ENCODE results near the gene KDM4D.
"Not testable (repeated sequence)": the region's sequence is repeated elsewhere in the genome, so short reads cannot be mapped to it uniquely, and the experiment has no call there.

The KDM4D gene

DNA sequence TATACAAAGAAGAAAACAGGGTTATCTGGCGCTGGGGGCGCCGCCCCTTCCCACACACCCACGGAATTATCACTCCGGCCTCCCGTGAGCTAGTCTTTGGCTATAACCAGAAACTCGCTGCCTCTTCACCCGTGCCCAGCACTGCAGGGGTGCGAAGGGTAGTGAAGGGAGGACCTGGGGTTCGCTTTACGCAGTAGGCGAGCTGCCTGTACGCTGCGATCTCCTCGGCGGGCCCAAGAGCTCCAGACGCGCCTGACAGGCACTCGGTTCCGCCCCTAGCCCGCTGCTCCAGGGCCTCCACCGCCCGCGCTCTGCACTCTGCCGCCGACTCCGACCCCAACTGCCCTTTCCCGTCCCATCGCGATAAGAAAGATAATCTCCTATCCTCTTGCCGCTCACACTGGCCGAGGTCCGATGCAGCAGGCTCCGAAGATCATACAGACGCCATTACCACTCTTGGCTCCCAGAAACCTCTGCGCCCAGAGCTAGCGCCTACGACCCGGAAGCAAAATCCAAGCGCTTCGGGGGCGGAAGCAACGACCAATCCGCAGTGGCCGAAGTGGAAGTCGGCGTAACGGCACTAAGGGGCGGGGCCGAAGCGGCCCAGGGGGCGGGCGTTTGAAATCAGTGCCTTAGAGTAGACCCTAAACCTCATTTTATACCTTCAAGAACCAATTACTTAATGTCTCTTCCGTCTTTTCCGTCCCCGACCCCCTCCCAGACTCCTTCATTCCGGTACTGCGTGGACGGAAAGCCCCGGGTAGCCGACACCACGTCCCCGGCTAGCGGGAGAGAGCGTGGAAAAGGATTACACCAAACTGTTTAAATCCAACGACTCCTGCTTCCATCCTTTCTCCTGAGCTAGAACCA, at the start of gene KDM4D, which contains the start of gene CWC15:
KDM4D (plus strand) TSS at position 611 of the 870 bp plus-strand sequence. CDS start 23,664 bp downstream, outside the sequence.
CWC15 (minus strand) TSS at position 458 of the 870 bp plus-strand sequence. CDS start 1,371 bp downstream, outside the sequence.
- DNase-seq (ENCODE audit: low read depth in 2 of 3, low spot score in 1 of 3) = peak; percentile 86 to 88 (median 86)

DNA sequence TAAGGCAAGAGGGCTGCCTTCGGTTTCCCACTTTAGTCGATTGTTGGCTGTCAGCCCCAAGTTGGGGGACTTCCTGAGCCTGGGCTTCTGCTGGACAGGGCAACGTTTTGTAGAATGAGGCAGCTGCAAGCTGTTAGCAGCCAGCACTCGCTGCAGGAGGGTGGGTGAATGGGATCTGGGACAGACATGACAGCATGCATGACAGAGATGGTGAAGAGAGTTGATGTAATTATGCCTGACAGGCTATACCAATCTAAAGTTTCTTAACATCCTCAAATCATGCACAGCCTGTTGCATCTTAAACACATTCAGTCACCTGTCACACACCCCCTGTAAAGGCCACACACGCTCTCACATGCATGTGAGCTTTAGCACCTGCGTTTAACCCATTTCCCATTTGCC, 49.3 kb upstream of the KDM4D start:
- DNase-seq (ENCODE audit: low read depth in 2 of 3, low spot score in 1 of 3) = no peak

GRCh38 chr11:94924612-94925011, 48.9 kb upstream of the KDM4D start:
- DNase-seq (ENCODE audit: low read depth in 2 of 3, low spot score in 1 of 3) = no peak

DNA sequence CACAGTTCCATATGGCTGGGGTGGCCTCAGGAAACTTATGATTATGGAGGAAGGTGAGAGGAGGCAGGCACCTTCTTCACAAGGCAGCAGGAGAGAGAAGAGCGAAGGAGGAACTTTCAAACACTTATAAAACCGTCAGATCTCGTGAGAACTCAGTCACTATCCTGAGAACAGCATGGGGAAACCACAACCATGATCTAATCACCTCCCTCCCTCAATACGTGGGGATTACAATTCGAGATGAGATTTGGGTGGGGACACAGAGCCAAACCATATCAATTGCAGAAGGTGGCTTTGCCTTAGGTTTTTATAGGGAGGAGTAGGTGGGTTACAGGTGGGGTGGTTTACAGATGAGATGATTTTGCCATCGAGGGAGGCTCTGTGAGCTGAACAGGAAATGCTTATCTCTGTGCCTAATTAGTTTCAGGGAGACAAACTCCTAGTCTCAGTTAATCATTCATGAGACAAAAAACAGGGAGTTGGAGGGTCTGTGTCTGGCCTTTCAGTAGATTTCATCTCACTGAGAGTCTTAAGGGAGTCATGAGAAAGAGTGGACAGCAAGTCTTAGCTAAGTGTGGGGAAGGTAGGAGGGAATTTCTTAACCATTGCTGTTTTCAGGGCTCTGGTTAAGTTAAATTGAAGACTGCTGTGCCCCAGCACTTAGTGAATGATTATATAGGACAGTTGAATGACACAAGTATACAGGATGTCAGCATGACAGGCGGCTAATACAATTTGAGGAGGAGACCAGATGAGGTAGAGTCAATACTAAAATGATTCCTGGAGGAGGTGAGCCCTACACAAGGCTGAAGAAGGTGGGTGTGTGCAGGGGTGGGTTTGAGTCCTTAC, 47.9 kb upstream of the KDM4D start:
- no peak for DNase-seq (ENCODE audit: low read depth in 2 of 3, low spot score in 1 of 3)

GRCh38 chr11:94926271-94926625, 47.3 kb upstream of the KDM4D start:
- DNase-seq (ENCODE audit: low read depth in 2 of 3, low spot score in 1 of 3) = no peak

GRCh38 chr11:94926698-94927237, 46.7 kb upstream of the KDM4D start:
- DNase-seq (ENCODE audit: low read depth in 2 of 3, low spot score in 1 of 3) = no peak

GRCh38 chr11:94928117-94928990, 45.2 kb upstream of the KDM4D start:
- no peak for DNase-seq (ENCODE audit: low read depth in 2 of 3, low spot score in 1 of 3)

GRCh38 chr11:94932072-94932471, 41.4 kb upstream of the KDM4D start:
- DNase-seq (ENCODE audit: low read depth in 2 of 3, low spot score in 1 of 3) = not testable (repeated sequence)

GRCh38 chr11:94932503-94932902, 41.0 kb upstream of the KDM4D start:
- no peak for DNase-seq (ENCODE audit: low read depth in 2 of 3, low spot score in 1 of 3)

- DNase-seq (ENCODE audit: low read depth in 2 of 3, low spot score in 1 of 3) = no peak
Observed at GRCh38 chr11:94933223-94934130, 40.0 kb upstream of the KDM4D start.

DNA sequence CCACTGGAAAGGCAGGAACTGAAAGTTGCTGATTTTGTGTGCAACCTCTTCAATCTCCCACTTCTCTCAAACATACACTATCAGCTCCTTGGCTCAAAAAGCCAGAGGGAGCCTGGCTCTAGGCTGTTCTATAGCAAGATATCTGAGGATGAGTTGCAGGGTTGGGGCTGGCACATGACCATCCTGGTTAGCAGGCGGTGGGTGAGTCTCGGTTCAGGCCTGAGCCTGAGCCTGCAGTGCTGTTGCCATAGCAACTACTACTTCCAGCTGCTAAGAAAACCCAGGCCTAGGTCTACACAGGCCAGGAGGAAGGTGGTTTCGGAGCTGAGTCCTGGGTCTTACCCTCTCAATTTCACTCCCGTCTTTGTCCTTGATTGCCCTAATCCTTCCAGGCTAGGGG, 39.1 kb upstream of the KDM4D start:
- DNase-seq (ENCODE audit: low read depth in 2 of 3, low spot score in 1 of 3) = no peak

DNA sequence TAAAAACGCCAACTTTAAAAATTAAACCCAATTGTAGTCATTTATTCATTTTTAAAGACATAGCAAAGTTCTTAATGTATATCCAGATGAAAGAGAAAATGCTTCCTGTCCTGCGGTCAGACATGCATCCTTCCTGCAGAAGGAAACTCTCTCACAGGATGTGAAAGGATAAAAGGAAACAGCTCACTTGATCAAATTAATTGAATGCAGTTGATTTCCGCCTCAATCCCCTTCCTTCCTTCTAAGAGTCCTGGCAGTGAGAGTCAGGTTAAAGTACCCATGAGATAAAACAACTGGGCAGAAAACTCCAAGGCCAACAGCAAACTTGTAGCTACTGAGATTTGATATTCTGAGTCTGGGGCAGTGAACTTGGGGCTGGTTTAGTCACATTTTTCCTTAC, 38.7 kb upstream of the KDM4D start:
- no peak for DNase-seq (ENCODE audit: low read depth in 2 of 3, low spot score in 1 of 3)

DNA sequence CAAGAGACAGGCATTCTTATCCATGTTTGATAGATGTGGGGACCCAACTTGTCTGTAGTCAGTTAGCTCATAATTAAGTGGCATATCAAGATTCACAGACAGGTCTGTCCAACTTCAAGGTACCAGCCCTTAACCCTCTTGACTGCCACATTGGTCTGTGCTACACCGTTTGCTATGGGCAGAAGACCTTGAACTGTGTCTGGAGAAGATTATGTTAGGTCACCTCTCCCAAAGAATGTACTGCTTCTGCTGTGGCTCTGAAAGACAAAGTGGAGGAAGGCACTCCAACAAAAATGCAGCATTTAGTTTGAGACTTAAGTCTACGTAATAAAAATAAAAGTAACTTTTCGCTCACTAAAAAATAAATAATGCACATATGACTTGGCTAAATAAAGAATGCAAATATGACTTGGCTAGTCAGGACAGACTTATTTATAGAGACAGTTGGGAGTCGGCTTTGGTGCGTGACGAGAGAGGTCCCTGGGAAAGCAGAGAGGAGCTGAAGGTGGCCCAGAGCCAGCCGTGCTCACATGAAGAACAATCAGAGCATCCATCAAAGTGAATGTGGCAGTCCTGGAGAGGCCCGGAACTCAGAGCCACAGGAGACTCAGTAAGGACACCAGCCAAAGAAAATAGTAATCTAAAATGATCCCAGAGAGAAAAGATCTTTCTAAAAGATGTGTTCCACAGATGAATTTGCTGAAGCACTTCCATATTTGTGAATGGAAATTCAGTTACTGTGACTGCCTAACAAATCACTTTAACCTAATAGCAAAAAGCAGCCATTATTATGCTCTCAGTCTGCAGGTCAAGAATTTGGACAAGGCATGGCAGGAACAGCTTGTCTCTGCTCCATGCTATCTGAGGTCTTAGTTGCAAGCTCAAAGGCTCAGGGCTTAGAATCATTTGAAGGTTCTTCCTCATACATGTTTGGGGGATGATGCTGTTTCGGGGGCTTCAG, 35.1 kb upstream of the KDM4D start:
- DNase-seq (ENCODE audit: low read depth in 2 of 3, low spot score in 1 of 3) = no peak

DNA sequence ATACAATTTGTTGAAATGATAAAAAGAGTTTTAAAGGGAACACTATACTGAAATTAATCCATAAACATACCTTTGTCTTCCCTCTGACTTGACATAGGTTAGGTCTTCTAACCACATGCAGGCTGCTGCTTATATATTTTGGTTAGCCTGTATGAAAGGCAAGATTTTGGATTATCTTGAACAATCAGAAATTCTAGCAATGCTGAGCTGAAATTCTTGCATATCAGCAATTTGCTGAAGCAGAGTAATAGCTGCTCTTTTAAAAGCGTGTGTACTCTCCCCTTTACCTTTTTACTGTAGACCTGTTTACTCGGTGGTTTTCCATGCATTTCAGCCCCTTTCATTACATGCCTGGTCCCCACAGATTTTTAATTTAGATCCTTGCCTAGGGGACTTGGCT, 34.2 kb upstream of the KDM4D start:
- no peak for DNase-seq (ENCODE audit: low read depth in 2 of 3, low spot score in 1 of 3)

DNA sequence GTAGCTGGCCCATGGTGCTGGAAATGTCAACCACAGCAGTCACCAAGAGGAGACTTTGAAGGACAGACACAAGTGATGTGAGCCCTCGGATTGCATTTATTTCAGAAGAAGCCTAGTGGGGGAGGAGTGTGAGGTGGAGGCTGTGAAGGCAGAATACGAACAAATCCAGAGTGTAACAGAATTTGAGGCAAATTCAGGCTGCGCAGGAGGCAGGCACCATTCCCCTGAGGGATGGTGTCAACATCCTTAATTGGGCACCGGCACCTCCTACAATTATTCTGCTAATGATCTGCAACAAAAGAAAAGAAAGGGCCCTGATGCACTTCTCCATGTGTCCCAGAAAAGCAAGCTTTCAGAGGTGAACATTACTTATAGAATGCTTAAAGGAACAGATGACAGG, 32.4 kb upstream of the KDM4D start:
- no peak for DNase-seq (ENCODE audit: low read depth in 2 of 3, low spot score in 1 of 3)

GRCh38 chr11:94946812-94947211, 26.7 kb upstream of the KDM4D start:
- DNase-seq (ENCODE audit: low read depth in 2 of 3, low spot score in 1 of 3) = no peak

- no peak for DNase-seq (ENCODE audit: low read depth in 2 of 3, low spot score in 1 of 3)
Observed at GRCh38 chr11:94948070-94948617, 25.4 kb upstream of the KDM4D start.

- no peak for DNase-seq (ENCODE audit: low read depth in 2 of 3, low spot score in 1 of 3)
Observed at GRCh38 chr11:94954753-94955152, 18.8 kb upstream of the KDM4D start.

Measured in stimulated activated CD4-positive, alpha-beta T cell treated with anti-CD3 and anti-CD28 coated beads, Interleukin-12 subunit alpha, Interleukin-12 subunit beta, amount 100 ng/mL, for 48 hours (primary cell).